ENCODE measurements around the gene JRKL. TPM values are rescaled to one million over a fixed set of nuclear protein-coding genes. Genes with fewer than 3 reads are reported as not detected.

JRKL gene
- total RNA-seq, 2 donors from 2014 or later = 0.66 to 6.0 TPM

GRCh38 chr11:96365493-96365892 lies 24.3 kb upstream of the JRKL start:
- TF ChIP-seq CTCF (IDR thresholded peaks at IDR 0.05) (no peak), POLR2A (IDR thresholded peaks at IDR 0.05) (no peak)
- intact Hi-C loops (cut with DNase I) = no loop called here
- DNase-seq (peak in 1 of 4 donors; percentile 55), ATAC-seq (no peak)
- H3K9me3 ChIP-seq = no peaks in the 10 kb centered on the region
- no peaks in the 10 kb centered on the region for H3K27me3 ChIP-seq
- H3K4me3 ChIP-seq = no peak overlapping the region
- no peak overlapping the region for H3K27ac ChIP-seq
- H3K4me1 ChIP-seq = peaks cover 5% of the 10 kb centered on the region
- no peaks in the 10 kb centered on the region for H3K36me3 ChIP-seq (replicated peaks in 1 of 2; ENCODE audit: insufficient read depth in 1 of 2, low read depth in 2 of 2)
- 12 to 23% methylated on average over 1 of the region's 1 CpG for WGBS, 2 donors

DNA sequence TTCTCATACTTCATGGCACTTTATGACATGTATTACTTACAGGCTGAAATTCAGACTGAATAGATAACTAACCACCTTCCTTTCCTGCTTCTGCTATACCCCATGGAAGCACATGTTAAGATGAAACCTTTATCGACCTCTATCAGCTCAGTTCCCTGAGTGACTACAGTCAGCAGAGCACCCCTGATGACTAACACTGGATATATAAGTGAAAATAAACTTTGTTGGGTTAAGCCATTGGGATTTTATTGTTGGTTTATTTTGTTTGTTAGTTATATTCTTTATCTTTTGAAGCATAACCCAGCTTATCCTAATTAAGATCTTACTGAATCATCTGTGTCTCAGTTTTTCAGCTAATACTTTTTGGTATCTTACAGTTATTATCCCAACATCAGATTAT lies 23.8 kb upstream of the JRKL start:
- 60 to 85% methylated on average over 1 of the region's 1 CpG for WGBS, 2 donors
- no peak overlapping the region for H3K4me3 ChIP-seq
- H3K4me1 ChIP-seq = peaks cover 5% of the 10 kb centered on the region
- no peak overlapping the region for H3K27ac ChIP-seq
- ATAC-seq (no peak), DNase-seq (no peak)
- no peaks in the 10 kb centered on the region for H3K36me3 ChIP-seq (replicated peaks in 1 of 2; ENCODE audit: insufficient read depth in 1 of 2, low read depth in 2 of 2)
- intact Hi-C loops (cut with DNase I) = no loop called here
- H3K9me3 ChIP-seq = no peaks in the 10 kb centered on the region
- TF ChIP-seq POLR2A (IDR thresholded peaks at IDR 0.05) (no peak), CTCF (IDR thresholded peaks at IDR 0.05) (no peak)
- H3K27me3 ChIP-seq = no peaks in the 10 kb centered on the region

DNA sequence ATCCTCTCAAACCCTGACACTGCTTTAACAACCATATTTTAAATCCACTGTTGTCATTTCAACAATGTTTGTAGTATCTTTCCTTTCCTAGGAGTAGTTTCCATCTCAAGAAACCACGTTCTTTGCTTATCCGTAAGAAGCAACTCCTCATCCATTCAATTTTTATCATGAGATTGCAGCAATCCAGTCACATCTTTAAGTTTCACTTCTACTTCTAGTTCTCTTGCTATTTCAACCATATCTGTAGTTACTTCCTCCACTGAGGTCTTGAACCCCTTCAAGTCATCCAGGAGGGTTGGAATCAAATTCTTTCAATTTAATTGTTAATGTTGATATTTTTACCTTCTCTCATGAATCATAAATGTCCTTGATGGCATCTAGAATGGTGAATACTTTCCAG lies 22.5 kb upstream of the JRKL start:
- Histone ChIP-seq H3K36me3 (replicated peaks in 1 of 2; ENCODE audit: insufficient read depth in 1 of 2, low read depth in 2 of 2) (no peaks in the 10 kb centered on the region), H3K4me3 (no peak overlapping the region), H3K4me1 (peaks cover 5% of the 10 kb centered on the region), H3K27me3 (no peaks in the 10 kb centered on the region), H3K9me3 (no peaks in the 10 kb centered on the region), H3K27ac (no peak overlapping the region)
- intact Hi-C loops (cut with DNase I) = no loop called here
- DNase-seq (no peak), ATAC-seq (no peak)
- 79 to 84% methylated on average over 2 of the region's 2 CpGs for WGBS, 2 donors
- no peak for TF ChIP-seq POLR2A (IDR thresholded peaks at IDR 0.05)
- TF ChIP-seq CTCF (IDR thresholded peaks at IDR 0.05) = no peak

- no peaks in the 10 kb centered on the region for H3K27me3 ChIP-seq
- DNase-seq (no peak), ATAC-seq (no peak)
- H3K36me3 ChIP-seq (replicated peaks in 1 of 2; ENCODE audit: insufficient read depth in 1 of 2, low read depth in 2 of 2) = no peaks in the 10 kb centered on the region
- no peak overlapping the region for H3K4me3 ChIP-seq
- intact Hi-C loops (cut with DNase I) = no loop called here
- no peaks in the 10 kb centered on the region for H3K9me3 ChIP-seq
- H3K4me1 ChIP-seq = no peaks in the 10 kb centered on the region
- no peak for TF ChIP-seq CTCF (IDR thresholded peaks at IDR 0.05)
- TF ChIP-seq POLR2A (IDR thresholded peaks at IDR 0.05) = no peak
- WGBS, 2 donors = 94 to 98% methylated on average over 4 of the region's 4 CpGs
- H3K27ac ChIP-seq = no peak overlapping the region
These were observed 16.0 kb upstream of the JRKL start for GRCh38 chr11:96373826-96374225.

GRCh38 chr11:96376796-96377195 lies 13.0 kb upstream of the JRKL start:
- DNase-seq = no peak
- intact Hi-C loops (cut with DNase I) = no loop called here
- WGBS, 2 donors = 88 to 90% methylated on average over 1 of the region's 1 CpG

More at GRCh38 chr11:96376796-96377195, 13.0 kb upstream of the JRKL start:
- Histone ChIP-seq H3K9me3 (no peaks in the 10 kb centered on the region), H3K4me3 (no peak overlapping the region), H3K36me3 (replicated peaks in 1 of 2; ENCODE audit: insufficient read depth in 1 of 2, low read depth in 2 of 2) (no peaks in the 10 kb centered on the region), H3K4me1 (no peaks in the 10 kb centered on the region), H3K27me3 (no peaks in the 10 kb centered on the region), H3K27ac (no peak overlapping the region)
- no peak for TF ChIP-seq CTCF (IDR thresholded peaks at IDR 0.05)
- TF ChIP-seq POLR2A (IDR thresholded peaks at IDR 0.05) = no peak
- ATAC-seq = no peak
